Coronary artery (tissue), 2 donors: ENCODE data around the gene DDX46.

Experiments
- DNase-seq: peaks from one replicate; pipeline ENCODE4 v3.0.0-alpha.2; 2017; ENCODE audit warnings: low spot score
- H3K27ac ChIP-seq, 2 donors: fragments of 200-600 bp; sonication (generic); one replicate each; pipeline ENCODE4 v1.5.1; 2016 to 2019
- H3K4me3 ChIP-seq: fragments of 200-600 bp; sonication (generic); 2 replicates; pipeline ENCODE4 v1.5.1; 2016; ENCODE audit warnings: mild to moderate bottlenecking, moderate library complexity
- TF ChIP-seq, protein P1 (sequence below): fragments of 200-600 bp; sonication (generic); IDR thresholded peaks from one replicate; pipeline ENCODE4 v1.5.1; 2019; ENCODE audit warnings: antibody characterized with exemption

The DDX46 gene

DNA sequence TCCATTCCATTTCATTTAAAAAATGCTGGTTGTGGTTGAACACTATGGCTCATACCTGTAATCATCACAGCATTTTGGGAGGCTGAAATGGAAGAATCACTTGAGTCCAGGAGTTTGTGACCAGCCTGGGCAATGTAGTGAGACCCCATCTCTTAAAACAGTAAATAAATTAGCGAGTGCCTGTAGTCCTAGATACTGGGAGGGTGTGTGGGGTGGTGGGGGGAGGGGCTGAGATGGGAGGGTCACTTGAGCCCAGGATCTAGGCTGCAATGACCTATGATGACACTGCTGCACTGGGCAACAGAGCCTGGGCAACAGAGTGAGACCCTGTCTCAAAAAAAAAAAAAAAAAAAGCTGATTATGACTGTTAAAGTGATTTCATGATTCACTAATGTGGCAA lies 29.1 kb downstream of the DDX46 start:
- H3K27ac ChIP-seq = no peak overlapping the region
- no peak for DNase-seq
- TF ChIP-seq, protein P1, sequence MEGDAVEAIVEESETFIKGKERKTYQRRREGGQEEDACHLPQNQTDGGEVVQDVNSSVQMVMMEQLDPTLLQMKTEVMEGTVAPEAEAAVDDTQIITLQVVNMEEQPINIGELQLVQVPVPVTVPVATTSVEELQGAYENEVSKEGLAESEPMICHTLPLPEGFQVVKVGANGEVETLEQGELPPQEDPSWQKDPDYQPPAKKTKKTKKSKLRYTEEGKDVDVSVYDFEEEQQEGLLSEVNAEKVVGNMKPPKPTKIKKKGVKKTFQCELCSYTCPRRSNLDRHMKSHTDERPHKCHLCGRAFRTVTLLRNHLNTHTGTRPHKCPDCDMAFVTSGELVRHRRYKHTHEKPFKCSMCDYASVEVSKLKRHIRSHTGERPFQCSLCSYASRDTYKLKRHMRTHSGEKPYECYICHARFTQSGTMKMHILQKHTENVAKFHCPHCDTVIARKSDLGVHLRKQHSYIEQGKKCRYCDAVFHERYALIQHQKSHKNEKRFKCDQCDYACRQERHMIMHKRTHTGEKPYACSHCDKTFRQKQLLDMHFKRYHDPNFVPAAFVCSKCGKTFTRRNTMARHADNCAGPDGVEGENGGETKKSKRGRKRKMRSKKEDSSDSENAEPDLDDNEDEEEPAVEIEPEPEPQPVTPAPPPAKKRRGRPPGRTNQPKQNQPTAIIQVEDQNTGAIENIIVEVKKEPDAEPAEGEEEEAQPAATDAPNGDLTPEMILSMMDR = no peak
- no peak overlapping the region for H3K4me3 ChIP-seq

- Histone ChIP-seq H3K27ac (no peak overlapping the region), H3K4me3 (no peak overlapping the region)
- no peak for DNase-seq
- TF ChIP-seq, protein P1 = no peak
Observed at GRCh38 chr5:134791580-134791979, 33.0 kb downstream of the DDX46 start.

GRCh38 chr5:134792286-134792685 lies 33.7 kb downstream of the DDX46 start:
- TF ChIP-seq, protein P1 = no peak
- Histone ChIP-seq H3K4me3 (no peak overlapping the region), H3K27ac (no peak overlapping the region)
- no peak for DNase-seq

GRCh38 chr5:134793111-134793510 lies 34.5 kb downstream of the DDX46 start:
- TF ChIP-seq, protein P1 = no peak
- H3K4me3 ChIP-seq = no peak overlapping the region
- H3K27ac ChIP-seq = no peak overlapping the region
- no peak for DNase-seq

DNA sequence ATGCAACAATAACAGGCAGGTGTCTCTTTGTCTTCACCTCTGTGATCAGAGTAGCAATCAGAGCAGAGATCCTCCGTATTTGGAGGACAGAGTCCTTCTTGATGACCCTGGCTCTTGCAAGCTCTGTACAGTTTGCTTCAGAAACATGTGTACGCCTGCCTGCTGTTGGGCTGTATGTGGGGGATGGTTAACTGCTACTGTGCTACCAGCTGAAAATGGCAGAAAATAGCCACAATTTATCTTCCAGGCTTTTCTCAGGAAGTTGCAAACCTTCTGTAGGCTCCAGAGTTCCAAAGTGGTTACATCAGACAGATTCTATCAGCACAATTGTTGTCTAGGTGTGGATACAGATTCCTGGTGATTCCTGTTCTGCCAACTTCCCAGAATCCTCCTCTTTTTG lies 35.5 kb downstream of the DDX46 start:
- DNase-seq = no peak
- no peak overlapping the region for H3K4me3 ChIP-seq
- no peak overlapping the region for H3K27ac ChIP-seq
- TF ChIP-seq, protein P1 = no peak

- no peak overlapping the region for H3K4me3 ChIP-seq
- DNase-seq = no peak
- TF ChIP-seq, protein P1 = no peak
- no peak overlapping the region for H3K27ac ChIP-seq
Observed at GRCh38 chr5:134794819-134795218, 36.2 kb downstream of the DDX46 start.

- no peak overlapping the region for H3K4me3 ChIP-seq
- DNase-seq = no peak
- H3K27ac ChIP-seq = no peak overlapping the region
- TF ChIP-seq, protein P1 = no peak
Observed at GRCh38 chr5:134798468-134798867, 39.9 kb downstream of the DDX46 start.
